ENCODE measurements around the gene ERCC6L2. TPM values are rescaled to one million over a fixed set of nuclear protein-coding genes. Genes with fewer than 3 reads are reported as not detected.

The ERCC6L2 gene
- total and polyA plus RNA-seq, 2 donors (not counting 1 experiment from before 2014, with no cell fraction given): 10.1 to 52.0 TPM

DNA sequence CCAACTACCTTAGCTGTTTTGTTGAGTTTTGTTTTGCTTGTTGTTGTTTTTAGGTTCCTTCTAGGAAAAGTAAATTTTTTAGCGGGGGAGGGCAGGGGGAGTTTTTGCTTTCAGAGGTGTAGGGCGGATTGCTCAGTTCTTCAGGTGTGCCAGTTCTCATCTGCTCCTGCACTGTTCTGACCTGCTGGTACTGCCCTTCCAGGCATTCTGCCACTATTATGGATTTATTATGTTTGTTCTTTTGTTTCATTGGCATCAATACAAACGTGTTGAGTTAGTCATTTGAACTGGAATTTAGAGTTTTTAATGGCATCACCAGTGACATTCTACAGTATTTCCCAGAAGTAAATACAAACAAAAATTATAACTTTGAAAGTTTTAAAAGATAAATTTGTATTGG is 26.0 kb downstream of the ERCC6L2 start:
- POLR2A ChIA-PET: no interaction called here
- H3K4me1 Mint-ChIP-seq: peaks cover 6% of the 10 kb centered on the region

DNA sequence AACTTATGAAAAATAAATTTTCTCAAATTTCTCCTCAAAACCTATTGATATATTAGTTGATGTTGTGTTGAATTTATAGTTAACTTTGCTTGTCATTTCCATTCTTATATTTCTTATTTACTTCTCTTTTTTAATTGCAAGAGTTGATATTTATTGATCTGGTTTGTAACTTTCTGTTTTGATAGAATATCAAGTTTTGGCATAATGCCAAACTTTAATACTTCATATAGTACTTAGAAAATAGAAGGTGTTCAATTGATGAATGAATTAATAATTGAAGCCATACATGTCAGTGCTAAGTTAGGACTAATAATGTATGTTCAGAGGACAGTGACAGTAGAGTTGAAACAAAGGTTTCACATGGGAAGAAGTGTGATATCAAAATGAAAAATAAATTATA is 27.9 kb downstream of the ERCC6L2 start:
- no peak overlapping the region for H3K27ac Mint-ChIP-seq
- TF ChIP-seq EZH2 (IDR thresholded peaks at IDR 0.05; ENCODE audit: borderline replicate concordance, insufficient read depth, low read depth, low read length, poor library complexity, severe bottlenecking) (no peak), CTCF (IDR thresholded peaks at IDR 0.05) (no peak)
- no peak overlapping the region for H3K9ac ChIP-seq (ENCODE audit: low read length)
- no peak overlapping the region for H2AFZ ChIP-seq (ENCODE audit: insufficient read depth, low read depth, low read length, poor library complexity, severe bottlenecking)
- H4K20me1 ChIP-seq (ENCODE audit: control insufficient read depth, insufficient read depth, low read length, poor library complexity, severe bottlenecking): no peaks in the 10 kb centered on the region
- no peaks in the 10 kb centered on the region for H3K4me1 Mint-ChIP-seq
- no peaks in the 10 kb centered on the region for H3K36me3 ChIP-seq (replicated peaks in 1 of 2; ENCODE audit: control extremely low read depth in 1 of 2, control insufficient read depth in 1 of 2, extremely low read depth in 1 of 2, insufficient read depth in 2 of 2, low read length in 1 of 2)
- no peaks in the 10 kb centered on the region for H3K79me2 ChIP-seq (ENCODE audit: control insufficient read depth, insufficient read depth, low read length)
- no peak overlapping the region for H3K4me2 ChIP-seq (replicated peaks; ENCODE audit: low read depth, low read length, poor library complexity, severe bottlenecking)
- no peaks in the 10 kb centered on the region for H3K9me3 ChIP-seq (ENCODE audit: control extremely low read depth in 1 of 3, control insufficient read depth in 2 of 3, insufficient read depth in 1 of 3, low read length in 2 of 3)
- ATAC-seq (ENCODE audit: low read depth): no peak
- no peak for DNase-seq
- H3K4me1 ChIP-seq (ENCODE audit: control insufficient read depth in 2 of 2, insufficient read depth in 2 of 2, low read length in 2 of 2): no peaks in the 10 kb centered on the region
- H3K4me3 Mint-ChIP-seq: no peak overlapping the region
- no peaks in the 10 kb centered on the region for H3K9me3 Mint-ChIP-seq (ENCODE audit: insufficient read depth)
- H3K27ac ChIP-seq (ENCODE audit: low read length in 2 of 2): no peak overlapping the region
- intact Hi-C loops (cut with micrococcal nuclease): no loop called here
- POLR2A ChIA-PET: no interaction called here
- CTCF ChIA-PET: no interaction called here
- H3K4me3 ChIP-seq (ENCODE audit: control extremely low read depth in 1 of 5, extremely low read depth in 1 of 5, insufficient read depth in 1 of 5, low read depth in 2 of 5, low read length in 4 of 5): no peak overlapping the region
- H3K27me3 Mint-ChIP-seq: no peaks in the 10 kb centered on the region
- H3K27me3 ChIP-seq (replicated peaks in 1 of 4; ENCODE audit: control extremely low read depth in 1 of 4, control insufficient read depth in 3 of 4, insufficient read depth in 4 of 4, low read length in 3 of 4): no peaks in the 10 kb centered on the region

More for the DNA sequence above, 26.0 kb downstream of the ERCC6L2 start:
- CTCF ChIA-PET: interaction anchor here (0.8 kb wide), 1 partner anchor 174 kb away, joined by 3 read pairs; no protein-coding TSS in a partner anchor
- Histone ChIP-seq H3K4me2 (replicated peaks; ENCODE audit: low read depth, low read length, poor library complexity, severe bottlenecking) (no peak overlapping the region), H3K4me3 (ENCODE audit: control extremely low read depth in 1 of 5, extremely low read depth in 1 of 5, insufficient read depth in 1 of 5, low read depth in 2 of 5, low read length in 4 of 5) (no peak overlapping the region), H3K27ac (ENCODE audit: low read length in 2 of 2) (no peak overlapping the region), H3K36me3 (replicated peaks in 1 of 2; ENCODE audit: control extremely low read depth in 1 of 2, control insufficient read depth in 1 of 2, extremely low read depth in 1 of 2, insufficient read depth in 2 of 2, low read length in 1 of 2) (no peaks in the 10 kb centered on the region), H3K79me2 (ENCODE audit: control insufficient read depth, insufficient read depth, low read length) (peaks cover 2% of the 10 kb centered on the region), H3K9me3 (ENCODE audit: control extremely low read depth in 1 of 3, control insufficient read depth in 2 of 3, insufficient read depth in 1 of 3, low read length in 2 of 3) (no peaks in the 10 kb centered on the region), H2AFZ (ENCODE audit: insufficient read depth, low read depth, low read length, poor library complexity, severe bottlenecking) (no peak overlapping the region), H3K27me3 (replicated peaks in 1 of 4; ENCODE audit: control extremely low read depth in 1 of 4, control insufficient read depth in 3 of 4, insufficient read depth in 4 of 4, low read length in 3 of 4) (no peaks in the 10 kb centered on the region), H4K20me1 (ENCODE audit: control insufficient read depth, insufficient read depth, low read length, poor library complexity, severe bottlenecking) (no peaks in the 10 kb centered on the region), H3K9ac (ENCODE audit: low read length) (no peak overlapping the region), H3K4me1 (ENCODE audit: control insufficient read depth in 2 of 2, insufficient read depth in 2 of 2, low read length in 2 of 2) (no peaks in the 10 kb centered on the region)
- TF ChIP-seq EZH2 (IDR thresholded peaks at IDR 0.05; ENCODE audit: borderline replicate concordance, insufficient read depth, low read depth, low read length, poor library complexity, severe bottlenecking) (no peak), CTCF (IDR thresholded peaks at IDR 0.05) (no peak)
- Mint-ChIP-seq H3K27me3 (no peaks in the 10 kb centered on the region), H3K9me3 (ENCODE audit: insufficient read depth) (no peaks in the 10 kb centered on the region), H3K27ac (no peak overlapping the region), H3K4me3 (no peak overlapping the region)
- no peak for DNase-seq
- intact Hi-C loops (cut with micrococcal nuclease): no loop called here
- 100% methylated on average over 2 of the region's 3 CpGs for WGBS (ENCODE audit: insufficient coverage)
- no peak for ATAC-seq (ENCODE audit: low read depth)

Data from B cell (primary cell).